ENCODE measurements around the gene KRTAP10-12.
A peak's percentile ranks its signal among the peaks of the same experiment; 100 is the strongest.

KRTAP10-12 gene

GRCh38 chr21:44712203-44713028 lies 15.4 kb downstream of the KRTAP10-12 start:
- DNase-seq (ENCODE audit: low spot score): no peak

DNA sequence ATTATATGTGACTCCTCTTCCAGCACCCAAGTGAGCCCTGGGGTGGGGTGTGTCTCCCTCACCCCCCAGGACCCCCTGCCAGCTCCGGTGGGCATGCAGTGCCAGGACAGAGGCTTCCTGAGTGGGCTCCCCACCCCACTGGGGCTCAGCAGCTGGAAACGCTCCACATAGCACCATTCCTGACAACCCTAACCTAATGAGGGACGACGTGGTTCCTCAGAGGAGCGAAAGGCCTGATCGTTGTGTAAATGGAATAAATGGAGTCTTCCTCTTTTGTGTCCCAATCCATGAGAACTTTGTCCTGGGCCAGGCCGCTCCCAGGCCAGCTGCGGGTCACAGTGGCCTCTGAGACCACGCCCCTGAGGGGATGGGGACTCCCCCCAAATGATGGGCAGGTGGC lies 16.2 kb downstream of the KRTAP10-12 start:
- DNase-seq (ENCODE audit: low spot score): no peak

- no peak for DNase-seq (ENCODE audit: low spot score)
Observed at GRCh38 chr21:44713846-44714245, 16.9 kb downstream of the KRTAP10-12 start.

DNA sequence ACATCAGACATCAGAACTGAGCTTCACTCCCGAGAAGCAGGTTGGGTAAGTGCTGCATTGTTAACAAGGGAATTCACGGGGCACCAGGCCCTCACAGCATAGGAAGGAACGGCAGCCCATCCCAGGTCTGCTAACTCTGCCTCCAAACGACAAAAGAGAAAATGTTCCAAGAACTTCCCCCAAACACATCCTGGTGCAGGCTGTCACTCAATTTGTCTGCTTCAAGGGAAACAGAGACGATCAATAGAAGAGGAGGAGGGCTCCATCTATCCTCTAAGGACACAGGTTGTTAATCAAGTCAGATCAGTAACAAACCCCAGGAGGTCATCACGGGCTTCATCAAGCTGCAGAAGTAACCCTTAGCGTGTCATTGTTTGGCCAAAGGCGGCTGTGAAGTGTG lies 17.9 kb downstream of the KRTAP10-12 start:
- DNase-seq (ENCODE audit: low spot score): no peak

DNA sequence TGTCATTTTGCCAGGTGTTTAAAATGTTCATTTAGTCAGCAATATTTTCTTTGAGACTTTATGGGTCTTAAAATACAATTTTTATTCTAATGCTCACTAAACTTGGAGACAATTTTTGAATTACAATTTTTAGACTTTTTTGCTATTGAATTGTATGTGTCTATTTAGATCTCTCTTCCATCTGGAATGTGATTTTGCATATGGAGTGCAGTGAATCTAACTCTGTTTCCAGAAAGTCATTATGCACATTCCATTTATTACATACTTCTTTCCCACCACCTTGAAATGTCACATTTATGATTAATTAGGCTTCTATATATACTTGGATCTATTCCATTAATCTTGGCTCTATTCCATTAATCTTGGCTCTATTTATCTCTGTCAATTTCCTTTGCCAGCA lies 20.0 kb downstream of the KRTAP10-12 start:
- no peak for DNase-seq (ENCODE audit: low spot score)

DNA sequence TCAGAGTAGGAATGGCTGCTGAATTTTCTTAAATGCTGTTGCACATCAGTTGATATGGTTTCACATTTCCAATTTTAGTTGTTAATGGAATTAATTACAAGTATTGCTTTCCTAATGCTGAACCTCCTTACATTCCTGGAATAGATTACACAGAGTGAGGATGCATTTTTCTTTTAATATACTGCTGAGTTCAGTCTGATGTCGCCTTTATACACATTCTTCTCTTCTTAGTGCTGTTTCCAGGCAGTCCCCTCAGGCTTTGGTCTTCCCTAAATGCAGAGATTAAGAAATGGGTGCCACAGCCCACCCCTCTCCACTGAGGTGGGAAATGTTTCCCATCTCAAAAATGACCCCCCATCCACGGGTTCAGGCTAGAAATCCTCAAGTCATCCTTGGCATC lies 21.1 kb downstream of the KRTAP10-12 start:
- no peak for DNase-seq (ENCODE audit: low spot score)

DNA sequence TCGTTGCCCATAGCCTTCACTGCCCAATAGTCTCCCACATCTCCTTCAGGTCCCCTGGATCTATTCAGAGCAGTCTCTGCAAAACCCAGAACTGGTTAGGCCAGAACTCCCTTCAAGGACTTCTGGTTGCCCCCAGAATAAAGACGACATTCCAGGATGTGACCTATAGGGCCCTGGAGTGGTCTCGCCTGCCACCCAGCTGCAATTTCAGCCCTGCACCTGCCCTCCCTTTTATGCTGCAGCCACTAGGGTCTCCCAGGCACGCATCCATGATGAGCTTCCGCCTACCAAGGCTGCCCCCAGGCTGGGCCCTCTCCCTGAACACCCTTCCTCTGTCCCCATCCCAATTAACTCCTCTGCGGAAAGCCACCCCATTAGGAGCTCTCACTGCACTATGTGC lies 21.6 kb downstream of the KRTAP10-12 start:
- no peak for DNase-seq (ENCODE audit: low spot score)

- DNase-seq (ENCODE audit: low spot score): no peak
Observed at GRCh38 chr21:44720170-44720569, 23.2 kb downstream of the KRTAP10-12 start.

DNA sequence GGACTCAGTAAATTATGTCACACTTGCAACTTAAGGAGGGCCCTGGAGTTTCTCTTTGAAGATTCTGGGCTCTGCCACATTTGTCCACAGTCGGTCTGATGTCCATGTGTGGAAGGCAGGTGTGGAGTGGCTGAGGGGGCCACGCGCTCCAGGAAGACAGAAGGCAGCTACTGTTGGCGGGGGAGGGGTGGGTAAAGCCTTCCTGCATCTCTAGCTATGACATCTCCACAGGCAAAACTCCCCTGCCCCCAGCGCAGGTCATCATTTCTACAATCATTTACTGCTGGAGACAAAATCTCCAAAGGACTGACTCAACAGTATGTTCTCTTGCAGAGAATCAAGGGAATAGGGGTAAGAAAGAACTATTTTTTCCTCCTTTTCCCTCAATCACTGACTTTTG lies 25.8 kb downstream of the KRTAP10-12 start:
- no peak for DNase-seq (ENCODE audit: low spot score)

GRCh38 chr21:44723177-44724131 lies 26.5 kb downstream of the KRTAP10-12 start:
- DNase-seq (ENCODE audit: low spot score): no peak

- no peak for DNase-seq (ENCODE audit: low spot score)
Observed at GRCh38 chr21:44724196-44724595, 27.2 kb downstream of the KRTAP10-12 start.

DNA sequence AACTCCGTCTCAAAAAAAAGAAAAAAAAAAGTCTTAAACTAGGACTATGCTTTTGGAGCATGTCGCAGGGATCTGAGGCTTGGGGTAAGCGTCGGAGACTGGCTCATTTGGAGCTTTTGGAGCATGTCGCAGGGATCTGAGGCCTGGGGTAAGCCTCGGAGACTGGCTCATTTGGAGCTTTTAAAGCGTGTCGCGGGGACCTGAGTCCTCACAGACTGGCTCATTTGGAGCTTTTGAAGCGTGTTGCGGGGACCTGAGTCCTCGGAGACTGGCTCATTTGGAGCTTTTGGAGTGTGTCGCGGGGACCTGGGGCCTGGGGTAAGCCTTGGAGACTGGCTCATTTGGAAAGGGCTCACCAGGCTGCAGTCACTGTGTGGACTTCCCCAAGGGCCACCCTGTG lies 28.0 kb downstream of the KRTAP10-12 start:
- no peak for DNase-seq (ENCODE audit: low spot score)

GRCh38 chr21:44726826-44727225 lies 29.9 kb downstream of the KRTAP10-12 start:
- no peak for DNase-seq (ENCODE audit: low spot score)

GRCh38 chr21:44727321-44727720 lies 30.3 kb downstream of the KRTAP10-12 start:
- DNase-seq (ENCODE audit: low spot score): no peak

DNA sequence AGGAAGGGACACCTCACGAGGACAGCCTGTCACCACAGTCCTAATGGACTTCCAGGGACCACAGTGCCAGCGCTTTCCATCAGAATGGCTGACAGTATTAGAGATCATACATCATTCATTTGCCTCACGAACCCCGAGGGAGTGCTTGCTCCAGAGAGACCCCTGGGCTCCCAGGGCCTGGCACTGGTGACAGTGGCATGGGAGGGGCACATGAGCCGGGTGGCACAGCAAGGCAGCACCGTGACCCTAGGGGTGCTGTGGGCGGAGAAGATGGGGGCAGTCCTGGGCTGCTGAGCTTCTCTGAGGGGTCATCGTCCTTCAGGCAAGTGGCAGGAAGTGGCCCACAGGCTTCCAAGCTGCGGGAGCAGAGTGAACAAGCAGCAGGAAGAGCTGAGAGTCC lies 30.8 kb downstream of the KRTAP10-12 start:
- DNase-seq (ENCODE audit: low spot score): no peak

GRCh38 chr21:44728716-44729115 lies 31.7 kb downstream of the KRTAP10-12 start:
- no peak for DNase-seq (ENCODE audit: low spot score)

GRCh38 chr21:44729336-44730027 lies 32.5 kb downstream of the KRTAP10-12 start:
- DNase-seq (ENCODE audit: low spot score): no peak

- DNase-seq (ENCODE audit: low spot score): no peak
Observed at GRCh38 chr21:44730028-44730395, 33.0 kb downstream of the KRTAP10-12 start.

GRCh38 chr21:44730951-44731579 lies 34.1 kb downstream of the KRTAP10-12 start:
- peak; percentile 10 for DNase-seq (ENCODE audit: low spot score)

- DNase-seq (ENCODE audit: low spot score): no peak
Observed at GRCh38 chr21:44732263-44732662, 35.3 kb downstream of the KRTAP10-12 start.

DNA sequence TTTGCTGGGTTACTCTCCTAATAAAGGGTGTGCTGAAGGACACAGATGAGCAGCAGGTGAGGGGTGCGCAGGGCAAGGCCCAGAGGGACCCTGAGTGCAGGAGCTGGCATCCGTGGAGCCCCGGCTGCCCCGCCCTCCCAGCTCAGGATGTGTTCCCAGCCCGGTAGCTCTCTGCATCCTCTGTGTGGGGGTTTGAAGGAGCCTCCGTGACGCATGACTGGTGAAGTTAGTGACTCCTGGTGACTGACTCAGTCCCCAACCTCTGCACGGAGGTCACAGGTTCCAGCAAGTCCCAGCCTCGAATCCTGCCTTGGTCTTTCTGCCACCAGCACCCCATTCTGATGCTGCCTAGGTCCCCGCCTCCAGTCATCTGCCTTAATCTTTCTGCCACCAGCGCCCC lies 36.0 kb downstream of the KRTAP10-12 start:
- no peak for DNase-seq (ENCODE audit: low spot score)
